Measurements from ENCODE around the gene NFE2L1.

The NFE2L1 gene

DNA sequence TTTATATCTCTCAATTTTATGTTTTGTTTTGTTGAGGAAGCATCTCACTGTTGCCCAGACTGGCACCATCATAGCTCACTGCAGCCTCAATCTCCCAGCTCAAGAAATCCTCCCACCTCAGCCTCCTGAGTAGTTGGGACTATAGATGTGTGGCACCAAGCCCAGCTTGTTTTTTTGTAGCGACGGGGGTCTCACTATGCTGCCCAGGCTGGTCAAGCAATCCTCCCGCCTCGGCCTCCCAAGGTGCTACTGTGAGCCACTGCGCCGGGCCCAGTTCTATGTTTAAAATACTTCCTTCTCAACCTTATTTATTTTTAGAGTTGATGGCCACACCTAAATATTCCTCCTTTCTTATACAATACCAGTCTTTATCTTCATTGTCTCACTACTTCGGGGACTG is 1.9 kb upstream of the NFE2L1 start:
- H3K27ac ChIP-seq (ENCODE audit: poor library complexity, severe bottlenecking) = peak overlapping the region; percentile 76
- TF ChIP-seq, protein P1, sequence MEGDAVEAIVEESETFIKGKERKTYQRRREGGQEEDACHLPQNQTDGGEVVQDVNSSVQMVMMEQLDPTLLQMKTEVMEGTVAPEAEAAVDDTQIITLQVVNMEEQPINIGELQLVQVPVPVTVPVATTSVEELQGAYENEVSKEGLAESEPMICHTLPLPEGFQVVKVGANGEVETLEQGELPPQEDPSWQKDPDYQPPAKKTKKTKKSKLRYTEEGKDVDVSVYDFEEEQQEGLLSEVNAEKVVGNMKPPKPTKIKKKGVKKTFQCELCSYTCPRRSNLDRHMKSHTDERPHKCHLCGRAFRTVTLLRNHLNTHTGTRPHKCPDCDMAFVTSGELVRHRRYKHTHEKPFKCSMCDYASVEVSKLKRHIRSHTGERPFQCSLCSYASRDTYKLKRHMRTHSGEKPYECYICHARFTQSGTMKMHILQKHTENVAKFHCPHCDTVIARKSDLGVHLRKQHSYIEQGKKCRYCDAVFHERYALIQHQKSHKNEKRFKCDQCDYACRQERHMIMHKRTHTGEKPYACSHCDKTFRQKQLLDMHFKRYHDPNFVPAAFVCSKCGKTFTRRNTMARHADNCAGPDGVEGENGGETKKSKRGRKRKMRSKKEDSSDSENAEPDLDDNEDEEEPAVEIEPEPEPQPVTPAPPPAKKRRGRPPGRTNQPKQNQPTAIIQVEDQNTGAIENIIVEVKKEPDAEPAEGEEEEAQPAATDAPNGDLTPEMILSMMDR (IDR thresholded peaks at IDR 0.05; ENCODE audit: poor library complexity, severe bottlenecking) = no peak
- DNase-seq (ENCODE audit: low spot score) (no peak), ATAC-seq (ENCODE audit: low read depth) (no peak)
- peaks cover 18% of the 10 kb centered on the region for H3K36me3 ChIP-seq (ENCODE audit: low read depth)
- no peaks in the 10 kb centered on the region for H3K9me3 ChIP-seq (ENCODE audit: severe bottlenecking)
- peaks cover 38% of the 10 kb centered on the region for H3K4me1 ChIP-seq (ENCODE audit: insufficient read depth, poor library complexity, severe bottlenecking)
- H3K4me3 ChIP-seq (ENCODE audit: severe bottlenecking) = no peak overlapping the region
- no peaks in the 10 kb centered on the region for H3K27me3 ChIP-seq (ENCODE audit: insufficient read depth, poor library complexity, severe bottlenecking)

DNA sequence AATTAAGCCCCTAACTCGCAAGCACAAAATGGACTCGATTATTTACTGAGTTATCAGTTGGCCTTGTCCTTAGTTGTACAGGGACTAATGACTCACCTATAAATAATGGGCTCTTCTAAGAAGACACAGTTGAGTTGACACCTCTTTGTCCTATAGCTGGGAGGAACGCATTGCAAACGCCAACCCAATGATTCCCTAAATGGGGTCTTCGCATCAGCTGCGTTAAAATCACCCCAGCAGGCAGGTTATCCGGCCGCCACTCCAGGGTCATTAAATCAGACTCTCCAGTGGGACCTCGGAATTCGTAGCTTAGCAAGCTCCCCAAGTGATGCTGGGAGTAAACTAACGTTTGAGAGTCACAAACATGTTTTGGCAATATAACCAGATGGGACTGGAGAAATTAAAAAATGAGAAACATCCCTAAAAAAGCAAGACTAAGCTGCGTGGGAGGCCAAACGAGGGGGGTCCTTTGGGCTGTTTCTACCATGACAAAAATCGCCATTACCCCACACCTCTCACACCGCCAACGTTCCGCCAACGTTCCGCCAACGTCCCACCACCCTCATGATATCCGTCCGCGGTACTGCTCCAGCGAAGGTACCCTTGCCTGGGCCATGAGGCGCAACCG is 932 bp upstream of the NFE2L1 start:
- Histone ChIP-seq H3K4me1 (ENCODE audit: insufficient read depth, poor library complexity, severe bottlenecking) (peaks cover 46% of the 10 kb centered on the region), H3K27ac (ENCODE audit: poor library complexity, severe bottlenecking) (peak overlapping the region; percentile 76), H3K9me3 (ENCODE audit: severe bottlenecking) (no peaks in the 10 kb centered on the region), H3K36me3 (ENCODE audit: low read depth) (peaks cover 27% of the 10 kb centered on the region), H3K4me3 (ENCODE audit: severe bottlenecking) (peak overlapping the region; percentile 80), H3K27me3 (ENCODE audit: insufficient read depth, poor library complexity, severe bottlenecking) (no peaks in the 10 kb centered on the region)
- DNase-seq (ENCODE audit: low spot score) (no peak), ATAC-seq (ENCODE audit: low read depth) (no peak)
- TF ChIP-seq, protein P1 (IDR thresholded peaks at IDR 0.05; ENCODE audit: poor library complexity, severe bottlenecking) = no peak

DNA sequence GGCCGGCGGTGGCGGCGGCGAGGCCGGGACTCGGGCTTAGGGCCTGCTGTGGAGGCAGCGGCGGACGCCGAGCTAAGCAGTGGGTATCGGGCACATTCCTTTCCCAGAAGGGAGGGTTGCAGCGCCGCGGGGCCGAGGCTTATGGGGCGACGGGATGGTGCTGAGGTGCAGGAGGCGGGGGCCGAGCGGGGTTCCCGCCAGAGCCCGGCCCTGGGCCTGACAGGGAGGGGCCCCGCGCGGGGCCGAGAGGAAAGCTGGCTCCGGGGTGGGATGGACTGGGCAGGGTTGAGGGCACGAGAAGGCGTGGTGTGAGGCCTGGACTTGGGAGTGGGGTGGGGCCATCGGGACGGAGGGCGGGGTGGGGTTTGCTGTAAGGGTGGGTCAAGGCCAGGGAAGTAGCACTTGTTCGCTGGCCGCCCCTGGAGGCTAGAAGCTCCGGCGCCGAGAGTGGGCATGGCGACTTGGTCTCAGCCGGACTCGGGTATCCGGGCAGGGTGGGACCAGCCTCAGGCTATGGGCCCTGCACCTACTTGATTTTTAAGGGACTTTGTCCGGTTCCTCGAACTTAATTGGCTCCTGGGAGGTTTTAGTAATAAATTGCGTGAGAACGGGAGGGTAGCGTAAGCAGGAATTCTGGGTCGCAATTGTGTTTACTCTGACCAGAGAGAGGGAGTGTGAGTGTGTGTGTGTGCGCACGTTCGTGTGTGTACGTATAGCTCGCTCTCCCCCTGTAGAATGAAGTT is 396 bp downstream of the NFE2L1 start:
- ATAC-seq (ENCODE audit: low read depth) (peak; percentile 65), DNase-seq (ENCODE audit: low spot score) (peak; percentile 97)
- peaks cover 60% of the 10 kb centered on the region for H3K4me1 ChIP-seq (ENCODE audit: insufficient read depth, poor library complexity, severe bottlenecking)
- peak overlapping the region; percentile 80 for H3K4me3 ChIP-seq (ENCODE audit: severe bottlenecking)
- H3K36me3 ChIP-seq (ENCODE audit: low read depth) = peaks cover 37% of the 10 kb centered on the region
- H3K9me3 ChIP-seq (ENCODE audit: severe bottlenecking) = no peaks in the 10 kb centered on the region
- H3K27me3 ChIP-seq (ENCODE audit: insufficient read depth, poor library complexity, severe bottlenecking) = no peaks in the 10 kb centered on the region
- TF ChIP-seq, protein P1 (IDR thresholded peaks at IDR 0.05; ENCODE audit: poor library complexity, severe bottlenecking) = no peak
- H3K27ac ChIP-seq (ENCODE audit: poor library complexity, severe bottlenecking) = peak overlapping the region; percentile 76

DNA sequence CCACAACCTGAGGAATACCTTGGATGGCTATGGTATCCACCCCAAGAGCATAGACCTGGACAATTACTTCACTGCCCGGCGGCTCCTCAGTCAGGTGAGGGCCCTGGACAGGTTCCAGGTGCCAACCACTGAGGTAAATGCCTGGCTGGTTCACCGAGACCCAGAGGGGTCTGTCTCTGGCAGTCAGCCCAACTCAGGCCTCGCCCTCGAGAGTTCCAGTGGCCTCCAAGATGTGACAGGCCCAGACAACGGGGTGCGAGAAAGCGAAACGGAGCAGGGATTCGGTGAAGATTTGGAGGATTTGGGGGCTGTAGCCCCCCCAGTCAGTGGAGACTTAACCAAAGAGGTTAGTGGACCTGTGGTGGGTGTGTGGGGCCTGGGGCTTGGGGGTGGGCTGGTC is 3.1 kb downstream of the NFE2L1 start:
- H3K4me1 ChIP-seq (ENCODE audit: insufficient read depth, poor library complexity, severe bottlenecking) = peaks cover 67% of the 10 kb centered on the region
- no peaks in the 10 kb centered on the region for H3K9me3 ChIP-seq (ENCODE audit: severe bottlenecking)
- H3K4me3 ChIP-seq (ENCODE audit: severe bottlenecking) = no peak overlapping the region
- peak overlapping the region; percentile 76 for H3K27ac ChIP-seq (ENCODE audit: poor library complexity, severe bottlenecking)
- DNase-seq (ENCODE audit: low spot score) (no peak), ATAC-seq (ENCODE audit: low read depth) (no peak)
- peaks cover 53% of the 10 kb centered on the region for H3K36me3 ChIP-seq (ENCODE audit: low read depth)
- H3K27me3 ChIP-seq (ENCODE audit: insufficient read depth, poor library complexity, severe bottlenecking) = no peaks in the 10 kb centered on the region
- TF ChIP-seq, protein P1 (IDR thresholded peaks at IDR 0.05; ENCODE audit: poor library complexity, severe bottlenecking) = no peak
